ENCODE measurements around the gene SAMD3. TPM values are rescaled to one million over a fixed set of nuclear protein-coding genes. Genes with fewer than 3 reads are reported as not detected.

SAMD3 gene
- total and polyA plus RNA-seq, 2 of the 8 experiments (the other 6 are each of a cell fraction or from before 2014, with no cell fraction given) = 1.8 to 1.9 TPM

- TF ChIP-seq CHD7 (IDR thresholded peaks at IDR 0.05; ENCODE audit: insufficient replicate concordance, low read length) (no peak), FOSL1 (IDR thresholded peaks at IDR 0.05; ENCODE audit: insufficient read depth, low read depth, low read length) (no peak), TEAD4 (IDR thresholded peaks at IDR 0.05; ENCODE audit: low read depth, low read length) (no peak), CBX5 (IDR thresholded peaks at IDR 0.05; ENCODE audit: low read depth, low read length) (no peak), NANOG (IDR thresholded peaks at IDR 0.05; ENCODE audit: insufficient read depth, low read depth, low read length, poor library complexity, severe bottlenecking) (no peak), EP300 (IDR thresholded peaks at IDR 0.05; ENCODE audit: borderline replicate concordance in 1 of 2, low read depth in 2 of 2, low read length in 2 of 2) (no peak), MAFK (IDR thresholded peaks at IDR 0.05; ENCODE audit: low read depth, low read length) (no peak), CBX8 (IDR thresholded peaks at IDR 0.05; ENCODE audit: borderline replicate concordance, low read depth, low read length) (no peak), KDM1A (IDR thresholded peaks at IDR 0.05; ENCODE audit: borderline replicate concordance, low read length) (no peak), JUN (IDR thresholded peaks at IDR 0.05; ENCODE audit: low read depth, low read length) (no peak)
Measured at GRCh38 chr6:130262008-130262407, 39.3 kb upstream of the SAMD3 start (continued).

All from H1 (cell line).